Measurements from ENCODE around the gene MYH16.

- no peak for TF ChIP-seq CTCF (conservative IDR thresholded peaks at IDR 0.05; ENCODE audit: low read depth, low read length)
- TF ChIP-seq EZH2 (IDR thresholded peaks at IDR 0.05; ENCODE audit: low read length, unreplicated experiment) = no peak
These were observed 58.4 kb downstream of the MYH16 start for GRCh38 chr7:99331002-99331401.
